Ovary (tissue), 9 donors: ENCODE data around the gene CST9L. TPM values are rescaled to one million over a fixed set of nuclear protein-coding genes. Genes with fewer than 3 reads are reported as not detected.

Experiments
- DNase-seq, 5 donors: peaks; one replicate each; pipeline ENCODE4 v3.0.0-alpha.2; 2019 to 2020
- H3K27ac ChIP-seq, 2 donors: fragments of 200-600 bp; one replicate each; pipeline versions ENCODE4 v1.5.1 to v1.8.0; 2019 to 2022
- H3K27me3 ChIP-seq: fragments of 200-600 bp; one replicate; pipeline ENCODE4 v1.8.0; 2022
- H3K36me3 ChIP-seq: fragments of 200-600 bp; sonication (generic); one replicate; pipeline ENCODE4 v1.5.1; 2019
- H3K4me1 ChIP-seq: one replicate; pipeline ENCODE4 v1.8.1; 2013; ENCODE audit warnings: mild to moderate bottlenecking, moderate library complexity; ENCODE audit not compliant: insufficient read depth
- H3K4me3 ChIP-seq: fragments of 200-600 bp; sonication (generic); one replicate; pipeline ENCODE4 v1.5.1; 2017
- H3K9me3 ChIP-seq, 2 donors: fragments of 200-600 bp in 1 of 2; sonication (generic) in 1 of 2; one replicate each; pipeline versions ENCODE4 v1.5.1 to v1.8.1; 2013 to 2019; ENCODE audit warnings: mild to moderate bottlenecking in 1 of 2, moderate library complexity in 1 of 2
- CTCF ChIP-seq, 3 donors: fragments of 450-650 bp in 2 of 3; fragments of 200-600 bp in 1 of 3; IDR thresholded peaks; one replicate each; pipeline versions ENCODE4 v1.5.1 to v1.8.0; 2016 to 2022; ENCODE audit warnings: antibody characterized with exemption in 3 of 3, mild to moderate bottlenecking in 1 of 3
- EP300 ChIP-seq: sonication (generic); formaldehyde crosslinking; IDR thresholded peaks from one replicate; pipeline ENCODE4 v1.6.1; 2017; ENCODE audit warnings: antibody characterized with exemption
- POLR2A ChIP-seq: fragments of 450-650 bp; IDR thresholded peaks from one replicate; pipeline ENCODE4 v1.6.1; 2017; ENCODE audit warnings: antibody characterized with exemption, mild to moderate bottlenecking, moderate library complexity
- WGBS, 3 donors: extraction: QIAGEN DNeasy Blood & Tissue Kit in 1 of 3; methylation state at CpG; one replicate each; pipeline versions ENCODE4 v1.1.5 to v1.1.7; 2013 to 2017; 5-methylcytosine and 5-hydroxymethylcytosine counted together
- intact Hi-C, 4 donors: fragments of 100-400 bp; cut with DNase I; formaldehyde crosslinking; loops; one replicate each; pipeline versions ENCODE4 v1.11.0 to v1.15.1; 2022 to 2023
- polyA plus RNA-seq, 2 donors: library from polyadenylated mRNA; stranded (reverse); fragments of 200-250 nt in 1 of 2; fragments of 350-450 nt in 1 of 2; fragmentation: Illumina TruSeq in 1 of 2; extraction: RNeasy Lipid Tissue Mini Kit (QIAGEN cat#74804) in 1 of 2; gene quantifications; one replicate each; pipeline ENCODE4 v1.2.3, GENCODE V29; 2013 to 2014
- total RNA-seq, 7 donors: library from RNA; depleted of rRNA in 2 of 7; stranded (reverse); fragments of >200 nt in 2 of 7; fragmentation: NEBNext Ultra II Directional in 3 of 7; extraction: Animal tissue kit (Norgen Biotek cat#: 25700) in 3 of 7; gene quantifications; one replicate each; pipeline versions ENCODE4 v1.1.0 to v1.2.4, GENCODE V29; 2016 to 2023
- donor health status: DM: no; HTN: no; CAD: no; lungs with moderate emphysema.
- donor health status: DM: no; HTN: no; CAD: no.
- donor health status: Bipolar disorder and iron deficiency.
- donor health status: DM: yes; HTN: yes; CAD: no.
- donor health status: DM: no; HTN: no; CAD: no.
- donor health status: DM: yes; HTN: yes; CAD: no.

CST9L gene
- total and polyA plus RNA-seq, 9 donors = not detected

DNA sequence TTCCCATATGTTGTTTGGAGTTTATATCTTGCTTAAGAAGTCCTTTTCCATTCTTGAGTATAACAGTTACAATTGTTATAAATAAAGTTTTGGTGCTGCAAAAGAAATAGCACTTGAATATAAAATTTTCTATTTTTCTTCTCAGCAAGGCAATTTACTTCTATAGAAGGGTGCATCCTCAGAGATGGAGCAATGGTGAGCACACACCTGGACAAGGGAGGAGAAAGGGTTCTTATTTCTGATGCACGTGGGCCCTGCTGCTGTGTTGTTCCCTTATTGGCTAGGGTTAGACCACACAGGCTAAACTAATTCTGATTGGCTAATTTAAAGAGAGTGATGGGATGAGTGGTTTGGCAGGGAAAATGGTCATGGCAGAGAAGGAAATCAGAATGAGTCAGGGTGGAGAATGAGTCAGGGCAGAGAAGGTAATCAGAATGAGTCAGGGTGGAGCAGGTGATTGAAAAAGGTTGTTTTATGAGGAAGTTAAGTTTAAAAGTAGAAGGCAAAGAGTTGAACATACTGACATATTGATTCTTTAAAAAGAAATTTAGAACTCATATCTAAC, 39.3 kb downstream of the CST9L start:
- H3K27ac ChIP-seq = no peak overlapping the region
- intact Hi-C loops = no loop called here
- no peaks in the 10 kb centered on the region for H3K36me3 ChIP-seq
- WGBS, 3 donors = 50 to 52% (median 52%) methylated on average over 1 of the region's 1 CpG
- H3K9me3 ChIP-seq = no peaks in the 10 kb centered on the region
- H3K4me1 ChIP-seq = no peaks in the 10 kb centered on the region
- H3K27me3 ChIP-seq = no peaks in the 10 kb centered on the region
- TF ChIP-seq POLR2A = no peak
- TF ChIP-seq CTCF (IDR thresholded peaks at IDR 0.05) = no peak
- TF ChIP-seq EP300 = no peak
- no peak overlapping the region for H3K4me3 ChIP-seq
- DNase-seq = no peak

GRCh38 chr20:23526850-23527249, 41.4 kb downstream of the CST9L start:
- 95 to 97% (median 95%) methylated on average over 1 of the region's 1 CpG for WGBS, 3 donors
- DNase-seq = no peak
- no peaks in the 10 kb centered on the region for H3K9me3 ChIP-seq
- no peak overlapping the region for H3K4me3 ChIP-seq
- TF ChIP-seq POLR2A (no peak), CTCF (IDR thresholded peaks at IDR 0.05) (no peak), EP300 (no peak)
- no peaks in the 10 kb centered on the region for H3K4me1 ChIP-seq
- intact Hi-C loops = no loop called here
- H3K36me3 ChIP-seq = no peaks in the 10 kb centered on the region
- no peak overlapping the region for H3K27ac ChIP-seq
- no peaks in the 10 kb centered on the region for H3K27me3 ChIP-seq

DNA sequence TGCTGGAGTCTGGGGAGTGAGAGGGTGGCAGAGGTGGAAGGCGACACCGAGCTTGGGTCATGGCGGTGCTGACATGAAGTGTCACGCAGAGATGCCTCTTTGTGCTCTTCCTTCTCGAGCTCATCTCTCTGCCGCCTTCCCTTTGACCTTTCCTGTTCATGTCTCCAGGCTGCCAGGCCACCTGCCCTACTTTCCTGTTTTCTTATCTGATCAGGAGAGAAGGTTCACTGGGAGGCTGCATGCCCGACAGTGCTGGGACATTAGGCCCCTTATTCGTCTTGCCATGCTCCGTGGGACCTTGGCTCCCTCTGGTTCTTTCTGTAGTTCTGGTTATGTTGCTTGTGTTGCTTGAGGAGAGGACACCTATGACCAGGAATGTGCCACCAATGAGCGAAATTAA, 44.1 kb downstream of the CST9L start:
- intact Hi-C loops = no loop called here
- H3K4me1 ChIP-seq = no peaks in the 10 kb centered on the region
- 82 to 87% (median 84%) methylated on average over 10 of the region's 10 CpGs for WGBS, 3 donors
- no peaks in the 10 kb centered on the region for H3K27me3 ChIP-seq
- TF ChIP-seq EP300 (no peak), POLR2A (no peak), CTCF (IDR thresholded peaks at IDR 0.05) (no peak)
- no peaks in the 10 kb centered on the region for H3K9me3 ChIP-seq
- H3K4me3 ChIP-seq = no peak overlapping the region
- no peak for DNase-seq
- no peak overlapping the region for H3K27ac ChIP-seq
- H3K36me3 ChIP-seq = no peaks in the 10 kb centered on the region

- WGBS, 3 donors = 78 to 80% (median 78%) methylated on average over 2 of the region's 2 CpGs
- no peaks in the 10 kb centered on the region for H3K9me3 ChIP-seq
Measured at GRCh38 chr20:23520185-23520584, 48.1 kb downstream of the CST9L start.

More at GRCh38 chr20:23520185-23520584, 48.1 kb downstream of the CST9L start:
- no peaks in the 10 kb centered on the region for H3K36me3 ChIP-seq
- intact Hi-C loops = no loop called here
- TF ChIP-seq EP300 (no peak), POLR2A (no peak), CTCF (IDR thresholded peaks at IDR 0.05) (no peak)
- no peak for DNase-seq
- H3K4me3 ChIP-seq = no peak overlapping the region
- H3K27ac ChIP-seq = no peak overlapping the region
- no peaks in the 10 kb centered on the region for H3K27me3 ChIP-seq
- H3K4me1 ChIP-seq = no peaks in the 10 kb centered on the region
